Stimulated activated CD8-positive, alpha-beta memory T cell treated with anti-CD3 and anti-CD28 coated beads, Interleukin-15, amount 100 ng/mL, for 24 hours (primary cell): Measurements from ENCODE around the gene RRP12.
"Not testable (repeated sequence)": the region's sequence is repeated elsewhere in the genome, so short reads cannot be mapped to it uniquely, and the experiment has no call there.

ENCODE experiments used
- DNase-seq: peaks from one replicate; pipeline ENCODE4 v3.0.0-alpha.2; 2020; ENCODE audit warnings: low read depth

The RRP12 gene

GRCh38 chr10:97407952-97408248 is 6.8 kb upstream of the RRP12 start:
- no peak for DNase-seq

DNA sequence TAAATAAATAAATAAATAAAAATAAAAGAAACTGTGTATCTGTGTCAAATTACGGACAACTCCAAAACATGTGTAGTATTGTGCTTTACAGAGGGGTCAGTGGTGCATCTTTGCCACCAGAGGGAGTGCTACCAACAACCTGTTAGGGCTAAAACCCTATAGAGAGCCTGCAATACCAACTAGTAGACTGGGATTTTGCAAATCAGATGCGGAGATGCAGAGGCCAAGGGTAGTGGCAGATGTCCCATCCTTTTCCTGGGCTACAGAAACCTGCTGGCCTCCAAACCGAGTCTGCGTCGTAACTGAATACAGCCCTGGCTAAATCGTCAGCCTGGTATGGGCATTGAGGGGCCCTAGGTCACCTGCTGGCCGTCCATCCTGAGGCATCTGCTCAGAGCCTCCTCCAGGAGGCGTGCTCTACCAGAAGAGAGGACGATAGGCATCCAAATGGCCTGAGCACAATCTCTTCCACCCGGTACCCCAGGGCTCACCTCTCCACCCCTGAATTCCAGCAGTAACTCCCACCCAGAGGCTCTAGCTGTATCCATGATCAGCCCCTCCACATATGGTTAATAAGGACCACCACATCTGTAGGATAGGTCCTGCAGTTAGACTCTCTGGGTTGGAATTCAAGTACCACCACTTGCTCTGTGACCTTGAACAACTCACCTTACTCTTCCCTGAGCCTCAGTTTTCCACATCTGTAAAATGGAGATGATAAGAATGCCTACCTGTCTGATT is 6.2 kb upstream of the RRP12 start:
- no peak for DNase-seq

- DNase-seq, result not testable (repeated sequence)
Observed at GRCh38 chr10:97406483-97406882, 5.3 kb upstream of the RRP12 start.

DNA sequence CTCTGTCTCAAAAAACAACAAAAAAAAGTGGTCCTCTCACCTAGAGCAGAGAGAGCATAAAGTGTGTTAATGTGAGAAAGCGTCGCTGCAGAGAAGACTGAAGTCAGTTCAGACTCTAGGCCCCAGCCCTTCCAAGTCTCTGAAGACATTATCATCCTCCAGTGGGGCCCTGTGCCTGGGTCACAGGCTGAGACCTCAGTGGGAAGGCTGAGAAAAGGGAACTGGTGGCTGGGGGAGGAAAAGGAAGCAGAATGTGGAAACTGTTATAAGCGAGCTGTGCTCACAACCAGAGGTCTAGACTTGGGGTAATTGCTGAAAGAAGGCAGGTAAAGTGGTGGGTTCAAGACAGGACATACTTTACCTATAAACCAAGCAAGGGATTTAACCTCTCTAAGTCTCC is 4.9 kb upstream of the RRP12 start:
- no peak for DNase-seq

GRCh38 chr10:97404044-97404443 is 2.9 kb upstream of the RRP12 start:
- DNase-seq, result no peak

GRCh38 chr10:97401455-97401919 is 347 bp upstream of the RRP12 start:
- no peak for DNase-seq

DNA sequence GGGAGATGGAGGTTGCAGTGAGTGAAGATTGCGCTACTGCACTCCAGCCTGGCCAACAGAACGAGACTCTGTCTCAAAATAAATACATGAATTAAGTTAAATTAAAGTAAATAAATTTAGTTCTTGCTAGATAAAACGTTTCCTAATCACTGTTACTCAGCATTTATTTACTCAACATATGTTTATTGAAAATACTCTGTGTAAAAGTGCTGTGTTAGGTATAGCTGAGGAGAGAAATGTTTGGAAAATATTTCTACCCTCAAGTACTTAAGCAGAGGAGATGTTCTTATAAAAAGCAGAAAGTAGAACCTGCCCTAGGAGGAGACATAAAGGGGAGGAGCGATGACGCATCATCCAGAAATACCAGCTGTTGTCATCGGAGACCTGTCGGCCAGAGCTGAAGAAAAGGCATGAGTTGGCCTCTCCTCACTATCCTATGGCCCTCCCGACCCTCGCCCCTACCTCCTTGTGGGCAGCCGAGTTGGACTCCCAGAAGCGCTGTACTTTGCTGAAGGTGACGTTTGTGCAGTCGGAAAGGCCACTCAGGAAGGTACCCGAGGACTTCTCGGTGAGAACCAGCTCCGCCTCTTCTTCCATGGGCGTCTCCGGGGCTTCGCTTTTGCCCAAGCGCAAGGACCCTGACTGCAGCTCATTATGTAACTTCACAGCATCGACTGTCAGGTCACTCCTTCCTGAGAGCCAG is 1.1 kb downstream of the RRP12 start:
- DNase-seq, result no peak

GRCh38 chr10:97396056-97396455 is 5.1 kb downstream of the RRP12 start:
- DNase-seq, result no peak

- DNase-seq, result no peak
Observed at GRCh38 chr10:97393034-97393573, 8.0 kb downstream of the RRP12 start.

GRCh38 chr10:97390091-97390490 is 11.0 kb downstream of the RRP12 start:
- DNase-seq, result no peak

DNA sequence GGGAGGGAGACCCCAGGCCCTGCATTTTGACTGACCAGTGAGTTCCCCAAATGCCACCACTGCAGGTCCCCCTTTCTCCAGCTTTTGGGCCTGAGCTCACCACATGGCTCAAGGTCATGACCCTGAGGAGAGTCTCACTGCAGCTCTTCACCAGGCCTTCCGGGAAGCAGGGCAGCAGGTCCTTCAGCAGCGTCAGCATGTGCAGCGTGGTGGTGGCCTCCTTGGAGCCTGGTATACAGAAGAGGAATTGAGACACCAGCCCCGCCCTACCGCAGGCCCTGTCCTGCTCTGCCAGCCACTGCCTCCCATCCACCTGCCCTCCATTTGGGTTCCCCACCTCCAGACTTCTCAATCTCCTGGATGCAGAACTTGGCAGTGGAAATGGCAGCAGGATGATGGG is 13.0 kb downstream of the RRP12 start:
- DNase-seq, result no peak

DNA sequence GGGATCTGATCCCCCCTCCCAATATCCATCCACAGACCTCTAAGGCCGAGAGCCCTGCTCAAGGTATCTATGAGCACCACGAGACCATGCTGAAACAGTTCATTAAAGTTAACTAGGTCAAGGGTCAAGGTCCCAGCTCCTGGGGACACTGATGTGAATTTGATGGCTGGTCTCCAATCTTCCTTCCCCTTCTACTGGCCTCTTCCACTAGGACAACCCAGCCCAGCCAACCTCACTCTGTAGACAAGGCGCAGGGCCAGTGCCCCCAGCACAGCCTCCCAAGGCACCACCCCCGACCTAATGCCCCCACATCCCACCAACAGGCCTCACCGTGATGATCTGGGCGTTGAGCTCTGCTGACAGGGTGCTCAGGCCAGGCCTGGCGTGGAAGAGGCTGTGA is 15.6 kb downstream of the RRP12 start:
- no peak for DNase-seq

DNA sequence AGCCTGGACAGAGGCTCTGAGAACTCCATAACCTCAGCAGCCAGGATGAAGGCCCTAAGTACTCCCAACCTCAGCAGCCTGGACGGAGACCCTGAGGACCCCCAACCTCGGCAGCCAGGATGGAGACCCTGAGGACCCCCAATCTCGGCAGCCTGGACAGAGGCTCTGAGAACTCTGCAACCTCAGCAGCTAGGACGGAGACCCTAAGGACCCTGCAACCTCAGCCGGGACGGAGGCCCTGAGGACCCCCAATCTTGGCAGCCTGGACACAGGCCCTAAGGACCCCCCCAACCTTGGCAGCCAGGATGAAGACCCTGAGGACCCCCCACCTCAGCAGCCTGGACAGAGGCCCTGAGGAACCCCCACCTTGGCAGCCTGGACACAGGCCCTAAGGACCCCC is 16.5 kb downstream of the RRP12 start:
- DNase-seq, result no peak

DNA sequence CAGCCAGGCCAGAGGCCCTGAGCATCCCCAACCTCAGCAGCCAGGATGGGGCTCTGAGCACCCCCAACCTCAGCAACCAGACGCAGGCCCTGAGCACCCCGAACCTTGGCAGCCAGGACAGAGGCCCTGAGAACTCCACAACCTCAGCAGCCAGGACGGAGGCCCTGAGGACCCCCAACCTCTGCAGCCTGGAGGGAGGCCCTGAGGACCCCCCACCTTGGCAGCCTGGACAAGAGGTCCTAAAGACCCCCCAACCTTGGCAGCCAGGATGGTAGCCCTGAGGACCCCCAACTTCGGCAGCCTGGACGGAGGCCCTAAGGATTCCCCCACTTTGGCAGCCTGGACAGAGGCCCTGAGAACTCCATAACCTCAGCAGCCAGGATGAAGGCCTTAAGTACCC is 17.0 kb downstream of the RRP12 start:
- no peak for DNase-seq

DNA sequence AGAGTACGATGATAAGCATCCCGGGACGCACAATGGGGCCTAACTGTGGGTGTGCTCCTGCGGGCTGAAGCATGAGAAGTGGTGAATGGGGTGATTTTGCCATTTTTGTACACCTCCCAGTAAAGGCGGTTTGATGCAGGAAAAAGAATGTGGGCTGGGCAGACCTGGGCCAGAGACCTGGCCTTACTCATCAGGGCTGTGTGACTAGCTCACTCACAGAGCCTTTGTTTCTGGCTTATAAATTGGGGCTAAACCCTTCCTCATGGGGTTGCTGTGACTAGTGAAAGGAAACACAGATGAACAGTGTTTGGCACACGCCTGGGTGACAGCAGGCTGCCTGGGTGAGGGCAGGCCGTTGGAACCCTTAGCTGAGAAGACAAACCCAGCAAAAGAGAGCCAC is 18.0 kb downstream of the RRP12 start:
- DNase-seq, result no peak

DNA sequence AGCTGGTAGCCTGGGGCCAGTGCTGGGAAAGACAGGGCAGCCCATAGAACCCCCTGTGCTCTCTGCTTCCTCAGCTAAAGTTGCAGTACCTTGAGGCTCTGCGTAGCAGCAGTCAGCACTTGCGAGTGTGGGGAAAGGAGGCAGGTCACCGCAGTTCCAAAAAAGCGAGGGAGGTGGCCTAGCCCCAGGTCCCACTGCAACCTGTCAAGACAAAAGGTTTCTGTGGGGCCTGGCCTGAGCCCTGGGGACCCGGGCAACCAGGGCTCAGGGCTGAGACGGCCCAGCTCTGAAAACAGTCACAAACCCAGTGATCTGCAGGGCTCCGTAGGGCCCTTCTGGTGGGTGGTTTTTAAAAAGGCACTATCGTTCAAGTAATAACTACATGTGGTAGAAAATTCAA is 19.5 kb downstream of the RRP12 start:
- no peak for DNase-seq

DNA sequence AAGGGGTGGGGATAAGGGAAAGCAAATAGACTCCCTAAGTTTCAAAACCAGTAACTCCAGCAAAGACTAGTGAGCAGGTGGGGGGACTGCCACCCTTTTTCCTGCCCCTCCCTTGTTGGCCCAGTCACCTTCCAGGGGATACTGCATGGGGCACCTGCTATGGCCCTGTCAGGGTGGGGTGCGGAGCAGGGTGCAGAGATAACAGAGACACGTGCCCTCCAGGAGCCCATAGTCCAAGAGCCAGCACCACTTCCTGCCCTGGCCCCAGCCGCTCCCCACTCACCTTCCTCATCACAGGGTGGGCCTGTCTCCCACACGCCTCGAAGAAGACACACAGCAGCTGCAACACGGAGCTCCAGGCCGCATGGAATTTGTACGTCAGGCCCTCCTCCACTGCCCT is 20.6 kb downstream of the RRP12 start:
- DNase-seq, result no peak

GRCh38 chr10:97378933-97379921 is 21.9 kb downstream of the RRP12 start:
- no peak for DNase-seq

DNA sequence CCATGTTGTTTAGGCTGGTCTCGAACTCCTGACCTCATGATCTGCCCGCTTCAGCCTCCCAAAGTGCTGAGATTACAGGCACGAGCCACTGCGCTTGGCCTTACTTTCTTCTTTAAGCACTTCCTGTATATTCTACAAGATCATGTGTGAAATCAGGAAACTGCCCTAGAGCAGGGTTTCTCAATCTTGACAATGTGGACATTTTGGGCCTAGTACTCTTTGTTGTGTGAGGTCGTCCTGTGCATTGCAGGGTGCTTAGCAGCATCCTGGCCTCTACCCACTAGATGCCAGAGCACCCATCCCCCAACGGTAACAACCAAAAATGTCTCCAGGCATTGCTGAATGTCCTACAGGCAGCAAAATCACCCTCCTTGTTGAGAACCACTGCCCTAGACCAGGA is 24.7 kb downstream of the RRP12 start:
- DNase-seq, result no peak

- no peak for DNase-seq
Observed at GRCh38 chr10:97373456-97373855, 27.7 kb downstream of the RRP12 start.

DNA sequence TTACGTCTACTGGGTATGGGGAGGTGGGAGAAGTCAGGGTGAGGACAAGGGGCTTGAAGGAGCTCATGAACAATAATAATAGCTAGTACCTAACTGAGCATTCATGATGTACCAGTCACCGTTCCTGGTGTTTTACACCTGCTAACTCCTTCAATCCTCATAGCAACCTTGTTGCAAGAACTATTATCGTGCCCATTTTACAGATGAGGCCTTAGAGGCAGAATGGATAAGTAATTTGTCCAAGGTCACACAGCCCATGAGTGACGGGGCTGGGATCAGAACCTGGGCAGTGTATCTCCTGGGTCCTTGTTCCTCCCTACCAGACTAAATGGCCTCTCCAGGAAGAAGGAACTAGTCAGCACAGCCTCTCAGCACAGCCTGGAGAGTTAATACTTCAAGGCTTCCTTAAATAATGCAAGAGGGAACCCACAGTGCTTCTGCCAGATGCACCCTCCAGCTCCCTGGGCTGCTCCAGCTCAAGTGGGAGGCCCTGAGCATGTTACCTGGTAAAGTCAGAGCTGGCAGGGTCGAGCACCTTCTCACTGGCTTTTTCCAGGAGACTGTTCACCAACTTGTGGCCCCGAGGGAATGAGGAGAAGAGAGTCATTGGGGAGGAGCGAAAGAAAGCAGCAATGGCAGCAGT is 28.8 kb downstream of the RRP12 start:
- no peak for DNase-seq

- DNase-seq, result no peak
Observed at GRCh38 chr10:97371696-97372095, 29.4 kb downstream of the RRP12 start.
